ENCODE results near the gene SLC7A5. TPM values are rescaled to one million over a fixed set of nuclear protein-coding genes. Genes with fewer than 3 reads are reported as not detected.

SLC7A5 gene
- total and polyA plus RNA-seq, 2 of the 13 experiments (the other 11 are each of a cell fraction or from before 2014, with no cell fraction given), result 79.6 to 155 TPM

DNA sequence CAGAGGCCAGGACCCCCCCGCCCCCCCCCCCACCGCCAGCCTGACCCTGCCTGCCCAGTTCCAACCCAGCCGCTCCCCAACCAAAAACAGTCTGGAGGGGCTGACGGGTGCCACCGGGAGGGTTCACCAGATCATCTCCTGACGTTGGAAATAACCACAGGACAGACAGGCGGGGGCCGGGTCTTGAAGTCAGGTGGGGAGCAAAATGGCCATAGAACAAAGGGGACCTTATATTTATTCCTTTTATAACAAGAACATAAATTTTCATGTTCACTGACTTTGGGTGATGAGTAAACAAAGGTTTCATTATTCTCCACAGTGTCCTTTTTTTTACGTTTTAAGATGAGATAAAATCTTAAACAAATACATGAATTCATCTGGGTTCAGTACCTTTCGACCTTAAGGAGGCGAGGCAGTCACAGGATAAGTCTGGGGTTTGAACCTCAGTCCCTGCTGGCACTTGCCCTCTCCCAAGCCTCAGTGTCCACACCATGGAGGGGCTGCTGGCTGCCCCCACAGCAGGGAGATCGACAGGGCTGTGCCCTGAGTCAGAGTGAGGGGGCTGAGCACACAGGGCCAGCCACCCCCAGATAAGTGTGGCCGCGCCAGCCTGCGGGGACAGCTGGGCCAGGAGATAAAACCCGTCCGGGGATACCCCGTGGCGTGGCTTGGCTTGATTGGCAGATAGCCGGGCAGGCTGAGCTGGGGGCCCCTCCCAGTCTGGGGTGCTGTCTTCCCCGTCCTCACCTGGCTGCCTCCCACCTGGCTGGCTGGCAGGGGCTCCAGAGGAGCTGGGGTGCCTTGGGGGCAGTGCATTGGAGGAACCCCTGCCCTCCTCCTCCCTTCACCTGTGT is 15.0 kb downstream of the SLC7A5 start (continued):
- TF ChIP-seq, protein P1, sequence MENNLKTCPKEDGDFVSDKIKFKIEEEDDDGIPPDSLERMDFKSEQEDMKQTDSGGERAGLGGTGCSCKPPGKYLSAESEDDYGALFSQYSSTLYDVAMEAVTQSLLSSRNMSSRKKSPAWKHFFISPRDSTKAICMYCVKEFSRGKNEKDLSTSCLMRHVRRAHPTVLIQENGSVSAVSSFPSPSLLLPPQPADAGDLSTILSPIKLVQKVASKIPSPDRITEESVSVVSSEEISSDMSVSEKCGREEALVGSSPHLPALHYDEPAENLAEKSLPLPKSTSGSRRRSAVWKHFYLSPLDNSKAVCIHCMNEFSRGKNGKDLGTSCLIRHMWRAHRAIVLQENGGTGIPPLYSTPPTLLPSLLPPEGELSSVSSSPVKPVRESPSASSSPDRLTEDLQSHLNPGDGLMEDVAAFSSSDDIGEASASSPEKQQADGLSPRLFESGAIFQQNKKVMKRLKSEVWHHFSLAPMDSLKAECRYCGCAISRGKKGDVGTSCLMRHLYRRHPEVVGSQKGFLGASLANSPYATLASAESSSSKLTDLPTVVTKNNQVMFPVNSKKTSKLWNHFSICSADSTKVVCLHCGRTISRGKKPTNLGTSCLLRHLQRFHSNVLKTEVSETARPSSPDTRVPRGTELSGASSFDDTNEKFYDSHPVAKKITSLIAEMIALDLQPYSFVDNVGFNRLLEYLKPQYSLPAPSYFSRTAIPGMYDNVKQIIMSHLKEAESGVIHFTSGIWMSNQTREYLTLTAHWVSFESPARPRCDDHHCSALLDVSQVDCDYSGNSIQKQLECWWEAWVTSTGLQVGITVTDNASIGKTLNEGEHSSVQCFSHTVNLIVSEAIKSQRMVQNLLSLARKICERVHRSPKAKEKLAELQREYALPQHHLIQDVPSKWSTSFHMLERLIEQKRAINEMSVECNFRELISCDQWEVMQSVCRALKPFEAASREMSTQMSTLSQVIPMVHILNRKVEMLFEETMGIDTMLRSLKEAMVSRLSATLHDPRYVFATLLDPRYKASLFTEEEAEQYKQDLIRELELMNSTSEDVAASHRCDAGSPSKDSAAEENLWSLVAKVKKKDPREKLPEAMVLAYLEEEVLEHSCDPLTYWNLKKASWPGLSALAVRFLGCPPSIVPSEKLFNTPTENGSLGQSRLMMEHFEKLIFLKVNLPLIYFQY (CRISPR knock-in tag; IDR thresholded peaks at IDR 0.05; ENCODE audit: borderline replicate concordance), result no peak
- TF ChIP-seq, protein P2, sequence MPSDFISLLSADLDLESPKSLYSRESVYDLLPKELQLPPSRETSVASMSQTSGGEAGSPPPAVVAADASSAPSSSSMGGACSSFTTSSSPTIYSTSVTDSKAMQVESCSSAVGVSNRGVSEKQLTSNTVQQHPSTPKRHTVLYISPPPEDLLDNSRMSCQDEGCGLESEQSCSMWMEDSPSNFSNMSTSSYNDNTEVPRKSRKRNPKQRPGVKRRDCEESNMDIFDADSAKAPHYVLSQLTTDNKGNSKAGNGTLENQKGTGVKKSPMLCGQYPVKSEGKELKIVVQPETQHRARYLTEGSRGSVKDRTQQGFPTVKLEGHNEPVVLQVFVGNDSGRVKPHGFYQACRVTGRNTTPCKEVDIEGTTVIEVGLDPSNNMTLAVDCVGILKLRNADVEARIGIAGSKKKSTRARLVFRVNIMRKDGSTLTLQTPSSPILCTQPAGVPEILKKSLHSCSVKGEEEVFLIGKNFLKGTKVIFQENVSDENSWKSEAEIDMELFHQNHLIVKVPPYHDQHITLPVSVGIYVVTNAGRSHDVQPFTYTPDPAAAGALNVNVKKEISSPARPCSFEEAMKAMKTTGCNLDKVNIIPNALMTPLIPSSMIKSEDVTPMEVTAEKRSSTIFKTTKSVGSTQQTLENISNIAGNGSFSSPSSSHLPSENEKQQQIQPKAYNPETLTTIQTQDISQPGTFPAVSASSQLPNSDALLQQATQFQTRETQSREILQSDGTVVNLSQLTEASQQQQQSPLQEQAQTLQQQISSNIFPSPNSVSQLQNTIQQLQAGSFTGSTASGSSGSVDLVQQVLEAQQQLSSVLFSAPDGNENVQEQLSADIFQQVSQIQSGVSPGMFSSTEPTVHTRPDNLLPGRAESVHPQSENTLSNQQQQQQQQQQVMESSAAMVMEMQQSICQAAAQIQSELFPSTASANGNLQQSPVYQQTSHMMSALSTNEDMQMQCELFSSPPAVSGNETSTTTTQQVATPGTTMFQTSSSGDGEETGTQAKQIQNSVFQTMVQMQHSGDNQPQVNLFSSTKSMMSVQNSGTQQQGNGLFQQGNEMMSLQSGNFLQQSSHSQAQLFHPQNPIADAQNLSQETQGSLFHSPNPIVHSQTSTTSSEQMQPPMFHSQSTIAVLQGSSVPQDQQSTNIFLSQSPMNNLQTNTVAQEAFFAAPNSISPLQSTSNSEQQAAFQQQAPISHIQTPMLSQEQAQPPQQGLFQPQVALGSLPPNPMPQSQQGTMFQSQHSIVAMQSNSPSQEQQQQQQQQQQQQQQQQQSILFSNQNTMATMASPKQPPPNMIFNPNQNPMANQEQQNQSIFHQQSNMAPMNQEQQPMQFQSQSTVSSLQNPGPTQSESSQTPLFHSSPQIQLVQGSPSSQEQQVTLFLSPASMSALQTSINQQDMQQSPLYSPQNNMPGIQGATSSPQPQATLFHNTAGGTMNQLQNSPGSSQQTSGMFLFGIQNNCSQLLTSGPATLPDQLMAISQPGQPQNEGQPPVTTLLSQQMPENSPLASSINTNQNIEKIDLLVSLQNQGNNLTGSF (CRISPR knock-in tag; IDR thresholded peaks at IDR 0.05), result no peak
- TF ChIP-seq ZNF563 (CRISPR knock-in tag; IDR thresholded peaks at IDR 0.05) (no peak), ZNF138 (CRISPR knock-in tag; IDR thresholded peaks at IDR 0.05; ENCODE audit: low read depth) (no peak), TBX2 (CRISPR knock-in tag; IDR thresholded peaks at IDR 0.05; ENCODE audit: borderline replicate concordance) (peak; percentile 73), IKZF1 (IDR thresholded peaks at IDR 0.05) (no peak), THYN1 (CRISPR knock-in tag; IDR thresholded peaks at IDR 0.05; ENCODE audit: borderline replicate concordance, low read depth) (no peak), NFE2L2 (IDR thresholded peaks at IDR 0.05; ENCODE audit: low read length) (no peak), ZNF326 (CRISPR knock-in tag; IDR thresholded peaks at IDR 0.05; ENCODE audit: borderline replicate concordance) (no peak), ETV6 (CRISPR knock-in tag; conservative IDR thresholded peaks at IDR 0.05) (no peak), ZNF101 (CRISPR knock-in tag; IDR thresholded peaks at IDR 0.05; ENCODE audit: borderline replicate concordance, low read depth) (no peak), POGZ (CRISPR knock-in tag; IDR thresholded peaks at IDR 0.05) (no peak), ZNF839 (CRISPR knock-in tag; IDR thresholded peaks at IDR 0.05; ENCODE audit: borderline replicate concordance) (no peak), ZNF768 (CRISPR knock-in tag; IDR thresholded peaks at IDR 0.05) (no peak), ZFP90 (CRISPR knock-in tag; IDR thresholded peaks at IDR 0.05; ENCODE audit: borderline replicate concordance) (no peak), RAD51 (IDR thresholded peaks at IDR 0.05; ENCODE audit: borderline replicate concordance) (no peak), AGO1 (IDR thresholded peaks at IDR 0.05; ENCODE audit: low read depth, low read length, poor library complexity, severe bottlenecking) (no peak), HDAC6 (IDR thresholded peaks at IDR 0.05; ENCODE audit: low read depth, low read length) (no peak), U2AF2 (IDR thresholded peaks at IDR 0.05; ENCODE audit: low read depth, low read length) (no peak)
- TF ChIP-seq, protein P3, sequence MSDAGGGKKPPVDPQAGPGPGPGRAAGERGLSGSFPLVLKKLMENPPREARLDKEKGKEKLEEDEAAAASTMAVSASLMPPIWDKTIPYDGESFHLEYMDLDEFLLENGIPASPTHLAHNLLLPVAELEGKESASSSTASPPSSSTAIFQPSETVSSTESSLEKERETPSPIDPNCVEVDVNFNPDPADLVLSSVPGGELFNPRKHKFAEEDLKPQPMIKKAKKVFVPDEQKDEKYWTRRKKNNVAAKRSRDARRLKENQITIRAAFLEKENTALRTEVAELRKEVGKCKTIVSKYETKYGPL (CRISPR knock-in tag; IDR thresholded peaks at IDR 0.05), result no peak
